HG02870 (cell line): ENCODE measurements around the gene OXER1.

Source experiments
- ATAC-seq: cut with Tn5 transposase; IDR thresholded peaks from one replicate; pipeline ENCODE4 v1.9.1; 2021; ENCODE audit warnings: mild to moderate bottlenecking, moderate library complexity; ENCODE audit not compliant: unreplicated experiment

OXER1 gene, protein sequence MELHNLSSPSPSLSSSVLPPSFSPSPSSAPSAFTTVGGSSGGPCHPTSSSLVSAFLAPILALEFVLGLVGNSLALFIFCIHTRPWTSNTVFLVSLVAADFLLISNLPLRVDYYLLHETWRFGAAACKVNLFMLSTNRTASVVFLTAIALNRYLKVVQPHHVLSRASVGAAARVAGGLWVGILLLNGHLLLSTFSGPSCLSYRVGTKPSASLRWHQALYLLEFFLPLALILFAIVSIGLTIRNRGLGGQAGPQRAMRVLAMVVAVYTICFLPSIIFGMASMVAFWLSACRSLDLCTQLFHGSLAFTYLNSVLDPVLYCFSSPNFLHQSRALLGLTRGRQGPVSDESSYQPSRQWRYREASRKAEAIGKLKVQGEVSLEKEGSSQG

DNA sequence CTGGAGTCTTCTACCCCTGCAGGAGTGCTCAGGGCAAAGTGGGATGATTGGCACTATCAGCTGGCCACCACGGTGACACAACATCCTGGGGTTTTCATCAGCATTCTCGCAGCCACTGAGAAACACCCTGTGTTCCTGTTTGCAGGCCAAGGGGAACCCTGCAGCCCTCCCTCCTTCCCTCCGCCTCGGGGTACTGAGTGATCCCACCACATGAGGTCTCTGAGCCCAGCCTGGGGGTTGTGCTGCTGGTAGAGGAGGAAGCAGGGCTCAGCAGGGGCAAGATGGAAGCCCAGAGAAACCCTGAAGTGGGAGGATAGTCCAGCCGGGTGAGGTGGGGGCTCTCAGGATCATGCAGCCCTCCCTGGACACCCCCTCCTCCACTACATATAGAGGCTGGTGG lies at the start of gene OXER1:
TSS of gene OXER1 (minus strand) at position 40 of the 400 bp plus-strand sequence. CDS start 73 bp downstream, outside the sequence.
- no peak for ATAC-seq

DNA sequence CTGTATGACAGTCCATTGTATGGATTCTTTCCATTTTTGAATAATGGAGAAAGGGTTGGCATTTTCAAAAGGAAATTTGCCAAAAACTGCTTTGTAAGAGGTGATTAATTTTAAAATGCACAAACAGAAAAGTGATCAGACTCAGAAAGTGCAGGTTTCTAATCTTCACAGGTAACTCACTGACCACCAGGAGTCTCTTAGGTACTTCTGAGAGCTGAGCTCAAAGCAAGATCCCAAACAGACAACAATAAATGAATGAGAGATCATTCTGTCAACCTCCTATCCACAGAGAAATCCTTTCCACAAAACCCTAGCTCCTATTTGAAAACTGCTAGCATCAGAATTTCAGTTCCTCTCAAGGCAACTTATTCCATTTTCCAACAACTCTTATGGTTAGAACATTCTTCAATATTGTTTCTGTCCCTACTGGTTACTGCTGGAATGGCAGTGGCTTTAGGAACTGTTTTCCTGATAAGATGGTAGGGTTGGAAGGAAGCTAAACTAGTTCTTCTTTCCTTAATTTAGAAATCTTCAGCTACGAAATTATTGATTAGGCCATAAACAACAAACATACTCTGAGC lies 49.1 kb upstream of the OXER1 start:
- ATAC-seq, result no peak

DNA sequence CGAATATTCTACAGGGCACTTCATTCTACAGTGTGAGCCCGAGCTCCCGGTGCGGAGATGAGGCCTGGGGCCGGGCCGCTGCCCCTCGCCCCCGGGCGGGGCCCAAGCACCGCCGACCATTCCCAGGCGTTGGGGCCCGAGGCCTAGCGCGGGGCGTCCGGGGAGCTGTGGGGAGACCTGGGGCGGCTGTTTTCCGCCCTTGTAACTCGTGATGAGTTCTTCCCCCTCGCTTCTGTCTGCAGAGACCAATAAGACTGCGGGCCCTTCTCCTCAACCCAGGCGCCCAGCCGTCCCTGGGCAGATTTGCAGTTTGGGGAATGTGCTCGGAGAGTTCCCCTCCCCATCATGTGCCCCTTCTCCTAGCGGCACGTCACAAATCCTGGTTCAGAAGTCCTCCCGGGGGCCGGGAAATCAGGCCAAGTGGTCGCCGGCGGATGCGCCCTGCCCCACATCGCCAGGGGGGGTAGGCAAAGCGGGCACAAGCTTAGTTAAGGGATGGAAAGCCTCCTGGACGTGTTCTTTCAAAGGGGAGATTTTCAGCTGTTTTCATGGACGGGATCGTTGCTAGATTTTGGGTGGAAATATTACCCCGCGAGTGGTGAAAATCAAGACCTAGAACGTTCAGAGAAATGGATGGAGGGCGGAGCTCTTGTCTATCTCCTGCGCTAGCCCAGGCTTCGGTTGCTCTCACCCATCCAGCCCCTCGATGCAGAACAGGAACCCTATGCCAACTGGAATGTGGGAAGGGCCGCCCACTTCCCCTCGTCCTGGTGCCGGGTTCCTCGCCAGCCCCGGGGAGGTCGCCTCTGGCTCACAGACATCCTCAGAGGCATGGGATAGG lies 47.3 kb upstream of the OXER1 start:
- peak; percentile 13 for ATAC-seq

DNA sequence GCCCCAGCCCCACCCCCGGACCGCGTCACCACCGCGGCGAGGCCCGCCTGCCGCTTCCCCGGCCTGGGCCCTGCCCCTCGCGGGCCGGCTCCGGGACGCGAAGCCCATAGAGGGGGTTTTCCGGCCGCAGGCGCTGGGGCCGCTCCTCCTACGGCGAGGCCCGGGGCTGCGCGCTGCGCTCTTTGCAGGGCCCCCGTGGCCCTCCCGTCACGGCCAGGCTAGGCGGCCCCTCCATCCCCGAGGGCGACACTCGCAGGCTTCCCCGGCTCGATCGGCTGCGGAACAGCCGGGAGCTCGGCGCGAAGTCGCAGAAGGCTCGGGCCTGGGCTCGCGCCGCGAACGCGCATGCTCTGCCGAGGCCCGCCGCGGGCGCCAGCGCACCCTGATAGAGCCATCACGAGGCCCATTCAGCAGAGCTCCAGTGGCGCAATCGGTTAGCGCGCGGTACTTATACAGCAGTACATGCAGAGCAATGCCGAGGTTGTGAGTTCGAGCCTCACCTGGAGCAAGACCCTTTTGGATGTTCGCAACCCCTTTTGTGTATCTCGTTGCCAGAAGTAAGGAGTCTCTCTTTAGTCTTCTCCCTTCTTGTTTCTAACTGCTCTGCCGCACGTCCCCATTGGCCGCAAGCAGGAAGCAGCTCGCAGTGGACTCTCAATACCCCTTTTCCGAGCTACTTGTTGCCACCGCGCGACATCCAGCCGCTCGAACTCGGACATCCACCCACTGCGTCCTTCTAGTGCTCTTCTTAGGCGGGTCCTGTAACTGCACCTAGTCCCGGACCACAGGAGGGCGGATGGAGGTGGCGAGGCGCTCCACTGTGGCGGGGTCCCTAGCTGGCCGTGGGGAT lies 46.4 kb upstream of the OXER1 start:
- peak; percentile 67 for ATAC-seq

DNA sequence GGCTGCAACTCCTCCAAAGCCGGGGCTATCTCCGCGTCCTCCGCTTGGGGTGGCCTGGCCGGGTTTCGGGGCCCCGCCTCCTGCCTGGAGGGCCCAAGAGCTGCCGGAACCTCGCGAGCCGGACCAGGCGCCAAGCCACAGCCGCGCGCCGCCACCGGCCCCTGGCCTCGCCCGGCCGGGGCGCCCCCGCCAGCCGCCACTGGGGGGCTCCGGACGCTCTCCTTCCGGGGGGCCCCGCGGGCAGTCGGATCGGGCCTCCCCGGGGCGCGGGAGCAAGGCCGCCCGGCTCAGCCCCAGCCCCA lies 45.8 kb upstream of the OXER1 start:
- ATAC-seq, result peak; percentile 40

DNA sequence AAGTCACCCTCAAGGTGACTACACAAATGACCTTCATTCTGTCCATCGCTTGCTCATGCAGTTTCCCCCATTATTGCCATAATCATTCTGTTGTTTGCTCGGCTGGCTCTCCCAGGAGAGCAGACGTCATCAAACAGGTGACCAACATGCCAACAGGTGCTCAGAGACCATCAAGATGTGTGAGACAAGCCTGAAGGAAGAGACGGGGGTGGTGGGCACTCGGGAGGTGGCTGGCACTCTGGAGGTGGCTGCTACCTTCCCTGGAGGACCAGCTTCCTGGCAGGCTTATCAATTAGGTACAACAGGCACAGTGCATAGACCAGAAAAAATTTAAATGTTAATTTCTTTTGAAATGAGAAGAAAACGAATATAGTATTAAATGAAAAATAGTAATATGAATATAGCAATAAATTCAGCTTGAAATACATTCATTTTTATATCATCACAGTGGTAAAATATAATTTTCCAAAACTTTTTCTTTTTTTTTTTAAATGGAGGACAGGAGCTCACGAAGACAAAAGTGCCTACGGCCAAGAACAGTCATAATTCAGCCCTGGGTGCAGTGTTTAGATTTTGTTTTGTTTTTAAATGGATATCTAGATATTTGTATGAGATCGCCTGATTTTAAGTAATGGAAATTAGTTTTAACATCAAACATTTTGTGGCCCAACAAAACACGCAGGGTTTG lies 45.3 kb upstream of the OXER1 start:
- ATAC-seq, result no peak

DNA sequence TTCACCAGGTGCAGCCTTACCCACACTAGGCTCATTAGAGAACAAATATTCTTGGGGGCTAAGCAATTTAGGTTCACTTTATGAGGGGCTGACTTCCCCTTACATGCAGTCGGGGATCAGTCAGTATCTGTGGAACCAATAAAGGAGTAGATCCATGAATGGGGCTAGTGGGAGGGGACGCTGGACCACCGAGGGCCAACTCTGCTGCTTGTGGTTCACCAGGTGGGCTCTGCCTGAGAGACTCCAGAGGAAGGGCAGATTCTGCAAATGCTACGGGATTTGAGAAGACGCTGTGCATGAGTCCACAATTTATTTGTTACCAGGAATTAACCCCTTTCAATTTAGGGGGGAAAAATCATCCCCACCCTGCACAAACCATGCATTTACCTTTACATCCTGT lies 44.4 kb upstream of the OXER1 start:
- no peak for ATAC-seq

DNA sequence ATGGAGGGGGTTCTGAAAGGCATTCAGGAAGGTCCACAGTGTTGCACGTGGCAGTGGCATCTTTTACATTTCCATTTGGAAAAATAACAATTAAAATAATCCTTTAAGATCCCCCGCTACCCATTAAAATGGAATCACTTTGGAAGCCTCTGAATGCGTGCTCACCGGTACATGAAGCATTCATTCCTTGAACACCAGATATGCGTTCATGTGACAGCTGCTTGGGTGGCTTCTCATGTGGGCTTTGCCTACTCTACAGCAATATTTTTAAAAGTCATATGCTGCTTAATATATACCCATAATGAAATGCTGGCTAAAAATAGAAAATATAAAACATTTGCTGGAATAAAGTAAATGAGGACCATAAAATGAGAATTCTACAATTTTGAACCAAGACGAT lies 42.9 kb upstream of the OXER1 start:
- ATAC-seq, result no peak

DNA sequence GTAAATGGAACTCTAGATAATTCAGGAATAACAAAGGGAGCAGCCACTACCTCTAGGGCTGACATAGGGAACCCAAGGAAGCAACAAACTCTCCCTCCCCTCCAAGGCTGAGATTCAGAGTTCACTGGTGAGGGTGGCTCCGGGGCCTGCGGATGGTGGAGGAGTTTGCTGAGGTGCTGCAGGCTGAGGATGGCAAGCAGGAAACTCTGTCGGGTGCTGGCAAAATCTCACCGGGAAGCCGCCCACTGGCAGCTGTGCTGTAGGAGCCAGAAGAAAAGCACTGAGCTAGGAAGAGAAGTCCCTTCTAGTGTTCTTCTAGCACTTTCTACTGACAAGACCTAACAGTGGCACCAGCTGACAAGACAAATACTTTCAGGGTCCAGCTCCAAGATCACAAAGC lies 41.0 kb upstream of the OXER1 start:
- no peak for ATAC-seq

DNA sequence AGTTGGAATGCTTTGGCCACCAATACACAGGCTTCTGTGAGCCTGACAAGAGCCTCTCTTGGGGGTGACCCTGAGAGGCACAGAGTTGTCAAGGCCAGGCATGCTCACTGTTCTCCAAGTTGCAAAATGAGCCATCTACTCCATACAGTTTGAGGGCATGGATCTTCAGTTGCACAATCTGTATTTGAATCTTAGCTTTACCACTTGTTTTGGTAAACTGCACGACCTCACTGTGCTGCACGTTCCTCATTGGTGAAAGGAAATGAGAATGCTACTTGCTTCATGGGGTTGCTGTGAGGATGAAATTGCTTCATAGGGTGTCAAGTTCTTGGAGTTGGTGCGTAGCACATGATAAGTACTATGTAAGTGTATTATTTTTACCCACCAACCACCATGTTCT lies 40.4 kb upstream of the OXER1 start:
- ATAC-seq, result no peak

DNA sequence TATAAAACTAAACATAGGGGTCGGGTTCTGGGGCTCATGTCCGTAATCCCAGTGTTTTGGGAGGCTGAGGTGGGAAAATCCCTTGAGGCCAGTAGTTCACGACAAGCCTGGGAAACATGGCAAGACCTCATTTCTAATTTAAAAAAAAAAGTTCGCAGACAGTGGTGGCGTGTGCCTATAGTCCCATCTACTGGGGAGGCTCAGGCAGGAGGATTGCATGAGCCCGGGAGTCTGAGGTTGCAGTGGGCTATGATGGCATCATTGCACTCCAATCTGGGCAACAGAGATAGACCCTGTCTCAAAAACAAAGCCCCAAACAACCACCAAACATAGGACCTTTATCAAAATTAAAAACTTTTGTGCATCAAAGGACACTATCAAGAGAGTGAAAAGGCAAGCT lies 38.2 kb upstream of the OXER1 start:
- no peak for ATAC-seq

DNA sequence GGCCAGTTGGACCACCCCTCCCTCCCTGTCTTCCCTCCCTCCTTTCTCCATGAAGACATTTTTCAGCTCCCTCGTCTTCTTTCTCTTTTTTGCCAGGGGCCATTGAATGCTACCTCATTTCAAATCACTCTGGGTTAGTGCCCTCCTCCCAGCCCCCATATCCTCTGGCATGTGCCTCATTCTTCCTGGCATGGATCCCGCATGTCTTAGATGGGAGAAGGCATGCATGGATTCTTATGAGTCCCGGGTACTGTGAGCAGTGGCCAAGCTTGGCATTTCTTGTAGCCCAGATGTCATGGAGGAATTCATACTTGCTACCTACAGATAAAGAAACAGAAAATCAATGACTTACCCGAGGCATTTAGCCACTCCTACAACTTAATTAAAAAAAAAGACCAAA lies 37.4 kb upstream of the OXER1 start:
- no peak for ATAC-seq

DNA sequence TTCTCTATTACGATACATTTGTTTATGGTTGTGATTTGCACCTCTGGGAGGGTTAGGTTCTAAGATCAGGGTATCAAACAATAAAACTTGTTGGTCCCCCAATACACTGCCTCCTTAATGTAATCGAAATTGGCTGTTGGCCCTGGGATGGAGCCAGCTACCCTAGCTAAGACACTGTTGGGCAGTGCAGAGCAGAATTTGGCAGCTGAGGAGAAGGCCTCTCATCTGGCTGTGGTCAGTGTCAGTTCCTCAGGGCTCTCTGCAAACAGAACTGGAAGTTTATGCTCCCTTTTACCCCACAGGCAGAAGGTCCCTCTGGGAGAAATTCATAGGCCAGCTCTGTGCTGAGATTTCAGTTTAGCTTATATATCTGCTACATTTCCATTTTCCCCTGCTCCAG lies 37.0 kb upstream of the OXER1 start:
- ATAC-seq, result no peak

DNA sequence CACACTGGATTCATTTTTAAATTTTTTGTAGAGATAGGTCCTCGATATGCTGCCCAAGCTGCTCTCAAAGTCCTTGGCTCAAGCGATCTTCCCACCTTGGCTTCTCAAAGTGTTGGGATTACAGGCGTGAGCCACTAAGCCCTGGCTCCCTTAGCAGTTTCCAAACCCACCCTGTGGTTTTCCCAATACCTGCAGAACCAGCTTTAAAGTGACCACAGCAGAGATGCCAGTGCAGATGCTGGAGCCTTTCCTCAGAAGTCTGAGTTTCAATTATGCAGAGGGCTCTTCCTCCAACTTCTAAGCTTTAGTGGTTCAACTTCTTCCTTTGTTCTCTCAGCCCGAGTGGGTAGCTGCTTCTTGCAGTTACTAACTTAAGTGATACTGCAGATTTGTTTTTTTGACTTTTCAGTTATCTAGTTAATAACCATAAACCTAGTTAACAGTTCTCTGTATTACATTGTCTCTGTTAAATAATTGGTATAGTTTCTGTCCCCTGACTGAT lies 36.6 kb upstream of the OXER1 start:
- no peak for ATAC-seq

DNA sequence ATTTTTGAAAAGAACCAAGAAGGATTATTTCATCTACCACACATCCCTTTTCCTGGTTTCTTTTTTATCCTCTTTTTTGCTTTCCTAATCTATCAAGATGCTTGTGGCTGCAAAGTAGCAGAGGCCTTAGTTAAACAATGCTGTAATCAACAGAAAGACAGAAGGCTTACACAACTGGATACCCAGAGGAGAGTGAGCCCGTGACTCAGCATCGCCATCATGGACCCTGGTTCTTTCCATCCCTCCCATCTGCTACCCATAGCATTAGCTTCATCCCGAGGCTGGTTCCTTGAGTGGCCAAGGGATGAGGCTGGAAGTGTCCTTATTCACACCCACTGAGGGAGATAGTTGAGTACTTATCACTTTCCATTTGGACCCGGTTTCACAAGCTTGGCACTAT lies 35.9 kb upstream of the OXER1 start:
- no peak for ATAC-seq

DNA sequence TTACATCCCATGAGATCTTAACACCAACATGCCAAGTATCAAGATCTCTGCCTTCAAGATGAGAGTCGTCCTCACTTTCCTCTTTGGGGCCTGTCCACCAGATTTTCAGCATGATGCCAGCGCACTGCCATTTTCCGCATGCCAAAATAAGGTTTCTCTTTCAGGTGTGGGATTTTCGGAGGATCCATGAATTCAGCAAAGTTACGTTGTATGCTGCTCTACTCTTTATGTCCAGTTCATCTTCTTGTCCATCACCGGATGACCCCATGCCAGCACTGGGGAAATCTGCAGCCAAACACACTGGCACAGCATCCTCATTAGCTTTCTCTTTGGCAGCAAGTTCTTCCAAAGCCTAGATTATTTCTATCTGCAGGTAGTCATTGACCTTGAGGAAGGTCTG lies 33.3 kb upstream of the OXER1 start:
- ATAC-seq, result no peak

DNA sequence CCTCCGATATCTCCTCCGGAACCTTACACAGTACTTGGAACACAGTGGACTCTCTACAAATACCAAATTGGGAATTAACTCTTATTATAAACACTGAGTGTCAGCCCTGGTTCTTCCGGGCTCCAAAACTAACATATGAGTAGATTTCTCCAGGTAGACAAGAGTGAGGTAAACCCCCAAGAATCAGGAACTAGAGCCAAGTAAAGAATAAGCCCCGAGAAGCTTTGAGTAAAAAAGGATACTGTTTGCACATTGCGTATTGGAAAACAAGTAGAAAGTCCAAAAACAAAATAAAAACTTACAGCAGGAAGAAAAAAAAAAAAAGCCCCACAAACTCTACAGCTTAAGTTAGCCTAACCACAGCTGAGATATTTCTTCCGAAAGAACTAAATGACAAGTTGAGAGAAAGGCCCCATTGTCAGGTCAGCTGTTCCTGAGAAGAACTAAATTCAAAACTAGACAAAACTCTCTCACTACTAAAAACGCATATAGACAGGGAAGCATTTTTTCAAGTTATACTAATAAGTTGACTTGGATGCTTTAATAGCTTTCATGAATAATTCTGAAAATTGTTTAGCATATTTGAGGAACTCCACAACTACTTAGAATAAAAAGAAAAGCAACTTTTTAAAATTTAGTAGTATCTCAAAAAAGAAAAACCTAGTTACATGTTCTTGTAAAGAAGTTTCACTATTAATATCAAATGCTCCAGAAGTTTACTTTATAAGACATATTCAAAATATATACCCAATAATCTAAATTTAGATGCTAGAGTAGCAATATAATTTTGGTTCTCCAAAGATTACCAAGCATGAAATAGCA lies 32.7 kb upstream of the OXER1 start:
- peak; percentile 44 for ATAC-seq

DNA sequence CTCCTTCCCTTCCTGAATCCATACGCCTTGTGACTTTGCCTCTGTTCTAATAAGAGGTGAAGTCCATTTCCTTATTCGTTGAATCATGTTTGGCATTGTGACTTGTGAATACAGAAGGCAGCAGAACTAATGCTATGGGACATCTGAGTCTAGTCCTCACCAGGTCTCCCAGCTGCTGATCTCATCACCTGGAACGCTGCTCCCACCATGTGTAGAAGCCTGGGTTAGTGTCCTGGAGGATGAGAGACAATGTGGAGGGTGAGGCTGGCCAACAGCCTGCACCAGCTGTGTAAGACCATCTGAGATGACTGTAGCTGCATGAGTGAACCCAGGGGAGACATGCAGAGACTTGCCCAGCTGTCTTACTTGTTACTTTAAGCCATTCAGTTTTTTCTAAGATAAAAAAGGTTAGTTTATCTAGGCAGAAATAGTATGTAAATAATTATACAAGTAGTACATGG lies 31.9 kb upstream of the OXER1 start:
- ATAC-seq, result peak; percentile 43

DNA sequence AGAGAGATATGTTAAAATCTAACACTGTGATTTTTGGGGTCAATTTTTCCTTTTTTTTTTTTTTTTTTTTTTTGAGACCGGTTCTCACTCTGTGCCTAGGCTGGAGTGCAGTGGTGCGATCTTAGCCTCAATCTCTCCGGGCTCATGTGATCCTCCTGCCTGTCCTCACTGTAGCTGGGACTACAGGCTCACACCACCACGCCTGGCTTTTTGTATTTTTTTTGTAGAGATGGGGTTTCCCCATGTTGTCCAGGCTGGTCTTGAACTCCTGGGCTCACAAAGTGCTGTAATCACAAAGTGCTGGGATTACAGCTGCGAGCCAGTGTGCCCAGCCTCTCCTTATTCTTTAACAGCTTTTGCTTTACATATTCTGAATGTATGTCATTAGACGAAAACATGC lies 31.3 kb upstream of the OXER1 start:
- no peak for ATAC-seq
